H54 (cell line): Measurements from ENCODE around the gene NHP2.
A peak's percentile ranks its signal among the peaks of the same experiment; 100 is the strongest.

Experiments used
- DNase-seq: peaks from one replicate; pipeline ENCODE4 v3.0.0; 2011; ENCODE audit warnings: low spot score, mixed read lengths; ENCODE audit not compliant: insufficient read length
- FAIRE-seq: peaks from 3 replicates; lab custom pipeline; 2011; peaks lifted over from hg19 to GRCh38; lab: Jason Lieb, UNC
- POLR2A ChIP-seq: IDR thresholded peaks from 2 replicates; pipeline ENCODE4 v1.6.1; 2011; ENCODE audit warnings: low read depth, mild to moderate bottlenecking, low read length

Gene NHP2

DNA sequence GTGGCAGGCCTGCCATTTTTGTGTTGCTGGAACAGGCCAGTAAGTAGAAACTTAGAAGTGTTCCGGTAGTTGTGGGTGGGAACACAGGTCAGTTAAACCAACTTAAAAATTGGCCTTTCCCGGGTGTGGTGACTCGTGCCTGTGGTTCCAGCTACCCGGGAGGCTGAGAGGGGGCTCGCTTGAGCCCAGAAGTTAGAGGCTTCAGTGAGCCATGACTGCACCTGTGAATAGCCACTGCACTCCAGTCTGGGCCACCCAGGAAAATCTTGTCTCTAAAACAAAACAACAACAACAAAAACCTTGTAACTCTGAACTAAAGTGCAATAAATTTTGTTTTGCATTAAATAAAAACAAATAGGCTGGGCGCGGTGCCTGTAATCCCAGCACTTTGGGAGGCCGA is 1.4 kb upstream of the NHP2 start:
- TF ChIP-seq POLR2A: no peak
- FAIRE-seq: no peak
- DNase-seq: no peak

DNA sequence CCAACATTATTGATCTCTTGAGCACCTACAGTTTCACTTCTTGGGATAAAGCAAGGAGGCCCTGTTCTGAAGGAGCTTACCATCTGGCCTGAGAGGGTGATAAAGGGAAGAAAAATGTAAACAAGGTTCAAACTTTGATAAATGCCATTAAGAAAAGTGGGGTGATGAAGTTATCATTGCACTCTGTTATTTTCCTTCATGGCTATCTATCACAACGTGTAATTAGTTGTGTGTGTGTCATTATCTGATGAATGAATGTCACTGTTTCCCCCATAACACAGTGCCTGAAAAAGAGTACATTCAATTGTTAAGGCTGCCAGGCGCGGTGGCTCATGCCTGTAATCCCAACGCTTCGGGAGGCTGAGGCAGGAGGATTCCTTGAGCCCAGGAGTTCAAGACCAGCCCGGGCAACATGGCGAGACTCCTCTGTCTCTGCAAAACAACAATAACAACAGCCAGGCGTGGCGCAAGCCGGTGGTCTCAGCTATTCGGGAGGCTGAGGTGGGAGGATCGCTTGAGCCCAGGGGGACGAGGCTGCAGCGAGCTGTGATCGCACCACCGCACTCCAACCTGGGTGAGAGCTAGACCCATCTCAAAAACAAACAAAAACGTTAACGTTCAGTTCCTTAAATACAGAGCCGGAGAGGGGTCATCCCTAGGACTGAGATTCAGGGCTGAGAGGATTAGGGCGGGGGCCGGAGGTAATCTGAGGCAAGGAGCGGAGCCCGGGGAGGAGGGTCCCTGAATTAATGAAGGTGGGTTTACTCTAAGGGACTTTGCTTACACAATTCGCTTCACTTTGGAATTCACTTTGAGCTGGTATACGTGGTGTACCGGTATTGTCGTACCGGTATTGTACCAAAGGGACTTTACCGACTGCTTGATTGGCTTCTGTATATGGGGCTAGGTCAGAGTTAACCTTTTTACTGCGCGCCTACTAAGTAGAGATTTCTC is 917 bp downstream of the NHP2 start:
- no peak for TF ChIP-seq POLR2A
- DNase-seq: no peak
- FAIRE-seq: no peak

DNA sequence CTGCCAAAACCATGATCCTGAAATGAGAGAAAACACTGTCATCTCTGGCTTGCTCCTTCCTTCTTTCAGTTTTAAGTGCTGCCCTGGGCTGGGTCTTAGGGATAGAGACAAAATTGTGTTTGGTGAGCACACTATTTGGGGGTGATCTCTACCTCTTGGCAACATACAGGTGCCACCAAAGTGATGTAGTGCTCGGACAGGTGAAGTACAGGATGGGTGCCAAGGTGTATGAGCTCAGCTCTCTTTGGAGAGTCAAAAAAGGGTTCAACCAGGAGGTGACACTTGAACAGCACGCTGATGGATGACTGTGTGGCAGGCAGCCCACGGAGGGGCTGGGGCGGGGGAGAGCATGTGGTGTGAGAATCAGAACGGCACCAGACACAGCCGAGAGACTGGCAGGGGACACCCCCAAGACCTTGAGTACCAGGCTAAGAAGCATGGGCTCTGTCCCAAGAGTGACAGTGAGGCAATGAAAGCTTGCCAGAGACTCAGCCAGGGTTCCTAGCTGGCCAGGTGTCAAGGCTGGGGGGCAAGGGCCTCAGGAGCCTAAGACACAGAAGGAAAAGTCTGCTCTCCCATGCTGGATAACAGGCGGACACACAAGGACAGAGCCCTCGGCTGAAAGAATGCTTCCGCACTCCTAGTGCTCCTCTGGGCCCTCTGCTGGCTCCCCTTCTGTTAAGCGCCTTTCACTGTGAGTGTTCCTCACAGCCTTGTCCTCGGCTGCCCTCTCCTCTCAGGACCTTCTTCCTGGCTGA is 2.5 kb downstream of the NHP2 start:
- DNase-seq: no peak
- FAIRE-seq: no peak
- no peak for TF ChIP-seq POLR2A

DNA sequence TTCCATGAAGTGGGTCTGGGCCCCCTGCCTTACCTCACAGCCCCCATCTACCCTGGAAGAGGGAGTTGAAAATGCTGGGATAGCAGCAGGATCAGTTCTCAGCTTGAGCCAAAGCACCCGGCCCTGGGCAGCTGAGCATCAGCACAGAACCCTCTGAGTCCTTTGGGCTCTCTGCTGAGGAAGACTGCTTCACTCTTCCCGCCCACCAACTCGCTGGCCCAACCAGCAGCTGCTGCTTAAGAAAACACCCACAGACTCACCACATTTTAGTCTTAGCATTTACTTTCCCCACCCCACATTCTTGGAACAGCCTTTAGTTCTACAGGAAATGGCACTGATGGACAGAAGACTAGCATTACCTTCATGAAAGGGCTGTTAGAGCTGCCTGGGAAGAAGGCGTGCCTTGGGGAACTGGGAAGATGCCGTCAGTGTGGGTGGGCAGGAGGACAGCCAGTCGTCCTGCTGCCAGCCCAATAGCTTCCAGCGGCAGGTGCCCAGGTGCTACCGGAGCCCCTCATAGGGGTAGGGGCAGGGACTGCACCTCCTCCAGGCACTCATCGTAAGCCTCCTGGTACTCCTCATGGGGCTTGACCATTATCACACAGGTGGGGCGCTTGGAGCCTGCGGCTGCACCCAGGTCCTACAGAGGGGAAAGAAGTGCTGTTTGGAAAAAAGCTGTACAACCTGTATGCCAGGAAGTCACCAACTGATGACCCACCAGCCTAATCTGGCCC is 4.3 kb downstream of the NHP2 start:
- DNase-seq (no peak), FAIRE-seq (no peak)

DNA sequence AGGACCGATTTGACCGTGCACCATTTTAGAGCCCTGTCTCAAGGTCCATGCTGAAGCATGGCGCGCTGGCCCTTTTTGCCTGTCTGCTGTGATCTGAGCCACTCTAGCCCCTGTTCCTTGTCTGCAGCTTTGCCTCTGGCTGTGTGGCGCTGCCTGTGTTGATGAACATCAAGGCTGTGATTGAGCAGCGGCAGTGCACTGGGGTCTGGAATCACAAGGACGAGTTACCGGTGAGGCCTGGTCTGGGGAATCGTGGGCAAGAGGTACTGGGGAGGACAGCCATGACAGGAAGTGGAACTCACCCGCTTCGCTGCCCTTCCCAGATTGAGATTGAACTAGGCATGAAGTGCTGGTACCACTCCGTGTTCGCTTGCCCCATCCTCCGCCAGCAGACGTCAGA is 6.3 kb downstream of the NHP2 start:
- DNase-seq (no peak), FAIRE-seq (no peak)
- TF ChIP-seq POLR2A: no peak

More for the DNA sequence above, 4.3 kb downstream of the NHP2 start:
- TF ChIP-seq POLR2A: no peak

DNA sequence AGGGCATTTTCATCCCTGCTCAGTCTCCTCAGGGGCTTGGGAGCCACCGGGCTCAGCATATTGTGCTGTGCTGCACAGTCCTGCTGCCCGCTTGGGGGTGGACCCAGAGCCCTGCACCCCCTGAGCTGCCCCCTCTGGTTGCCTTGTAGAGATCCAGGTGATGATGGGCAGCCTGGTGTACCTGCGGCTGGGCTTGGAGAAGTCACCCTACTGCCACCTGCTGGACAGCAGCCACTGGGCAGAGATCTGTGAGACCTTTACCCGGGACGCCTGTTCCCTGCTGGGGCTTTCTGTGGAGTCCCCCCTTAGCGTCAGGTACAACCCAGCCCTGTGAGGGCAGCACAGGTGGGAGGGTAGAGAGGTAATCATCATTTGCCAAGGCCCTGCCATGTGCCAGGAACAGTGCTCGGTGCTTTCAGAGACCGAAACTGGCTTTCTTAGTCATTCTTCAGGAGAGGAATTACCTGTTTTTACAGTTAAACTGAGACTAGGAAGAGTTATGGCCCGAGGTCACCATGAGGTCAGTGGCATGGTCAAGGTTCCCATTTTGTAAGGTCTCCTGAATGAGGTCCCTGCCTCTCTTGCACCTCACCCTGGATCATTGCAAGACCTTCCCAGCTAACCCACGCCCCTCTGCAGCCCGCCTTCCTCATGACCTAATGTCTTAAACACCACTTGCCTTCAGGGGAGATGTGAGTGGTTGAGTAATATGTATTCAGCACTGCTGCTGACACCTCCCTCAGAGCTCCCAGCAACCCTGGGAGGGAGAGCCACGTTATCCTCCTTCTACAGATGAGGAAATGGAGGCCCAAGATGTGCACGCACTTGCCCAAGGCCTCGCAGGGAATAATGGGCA is 7.5 kb downstream of the NHP2 start:
- FAIRE-seq (no peak), DNase-seq (peak; percentile 54)
- no peak for TF ChIP-seq POLR2A

DNA sequence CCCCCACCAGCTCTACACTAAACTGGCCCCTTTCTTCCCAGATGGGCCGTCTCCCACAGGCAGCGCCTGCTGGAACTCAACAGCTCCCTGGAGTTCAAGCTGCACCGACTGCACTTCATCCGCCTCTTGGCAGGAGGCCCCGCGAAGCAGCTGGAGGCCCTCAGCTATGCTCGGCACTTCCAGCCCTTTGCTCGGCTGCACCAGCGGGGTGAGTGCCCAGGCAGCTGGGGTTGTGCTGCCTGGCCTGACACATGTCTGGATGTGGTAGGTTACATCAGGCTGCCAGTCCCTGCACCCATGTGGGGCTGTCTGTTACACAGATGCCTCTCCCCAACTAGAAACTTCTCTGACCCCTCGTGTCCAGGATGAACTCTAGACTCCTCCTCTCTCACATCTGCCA is 9.8 kb downstream of the NHP2 start:
- FAIRE-seq (no peak), DNase-seq (no peak)
- no peak for TF ChIP-seq POLR2A

DNA sequence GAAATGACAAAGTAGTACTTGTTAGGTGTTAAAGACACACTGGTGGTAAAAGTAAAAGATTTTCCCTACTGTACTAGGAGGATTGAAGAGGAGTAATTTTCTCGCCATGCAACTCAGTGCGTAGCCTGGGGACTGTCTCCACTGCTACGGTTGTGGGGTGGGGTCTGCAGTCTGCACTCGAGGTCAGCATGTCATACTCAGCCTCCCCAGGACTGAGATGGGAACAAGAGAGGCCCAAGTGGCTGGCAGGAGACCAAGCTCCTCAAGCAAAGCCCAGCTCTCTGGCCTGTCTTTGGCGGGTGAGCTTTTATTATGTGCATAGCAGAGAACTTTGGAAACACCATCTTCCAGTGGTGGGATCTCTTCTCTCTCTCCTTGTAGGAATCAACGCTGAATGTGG is 10.4 kb downstream of the NHP2 start:
- TF ChIP-seq POLR2A: no peak
- DNase-seq (no peak), FAIRE-seq (no peak)

DNA sequence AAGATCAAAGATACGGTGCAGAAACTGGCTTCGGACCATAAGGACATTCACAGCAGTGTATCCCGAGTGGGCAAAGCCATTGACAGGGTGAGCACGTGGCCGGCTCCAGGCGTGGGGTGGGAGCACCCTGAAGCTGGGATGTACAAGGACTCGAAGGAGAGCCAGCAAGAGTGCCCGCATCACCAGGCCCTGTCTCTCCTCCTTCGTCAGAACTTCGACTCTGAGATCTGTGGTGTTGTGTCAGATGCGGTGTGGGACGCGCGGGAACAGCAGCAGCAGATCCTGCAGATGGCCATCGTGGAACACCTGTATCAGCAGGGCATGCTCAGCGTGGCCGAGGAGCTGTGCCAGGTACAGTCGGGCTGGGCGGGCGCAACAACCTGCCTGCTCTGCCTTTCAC is 11.0 kb downstream of the NHP2 start:
- TF ChIP-seq POLR2A: no peak
- no peak for FAIRE-seq
- DNase-seq: no peak

DNA sequence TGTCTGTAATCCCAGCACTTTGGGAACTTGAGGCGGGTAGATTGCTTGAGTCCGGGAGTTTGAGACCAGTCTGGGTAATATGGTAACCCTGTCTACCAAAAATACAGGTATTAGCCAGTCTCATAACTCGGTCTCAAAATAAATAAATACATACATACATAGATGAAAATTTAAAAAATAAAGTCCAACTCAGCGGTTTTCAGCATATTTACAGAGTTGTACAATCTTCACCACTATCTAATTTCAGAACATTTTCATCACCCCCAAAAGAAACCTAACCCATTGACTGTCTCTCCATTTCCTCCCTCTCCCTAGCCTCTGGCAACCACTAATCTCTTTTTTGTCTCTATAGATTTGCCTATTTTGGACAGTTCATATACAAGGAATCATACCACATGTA is 12.1 kb downstream of the NHP2 start:
- FAIRE-seq: no peak

DNA sequence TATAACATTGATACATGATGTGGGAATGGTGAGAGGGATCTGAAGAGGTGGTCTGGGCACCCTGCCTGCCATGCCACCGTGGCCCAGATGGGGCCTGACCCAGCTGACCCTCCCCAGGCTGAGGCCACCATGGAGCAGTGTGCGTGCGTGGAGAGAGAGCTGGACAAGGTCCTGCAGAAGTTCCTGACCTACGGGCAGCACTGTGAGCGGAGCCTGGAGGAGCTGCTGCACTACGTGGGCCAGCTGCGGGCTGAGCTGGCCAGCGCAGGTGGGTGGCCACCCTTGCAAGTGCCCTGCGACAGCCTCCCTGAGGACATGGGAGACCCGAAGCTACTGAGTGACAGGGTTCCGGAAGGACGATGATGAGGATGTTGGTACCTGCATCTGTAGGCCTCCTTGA is 15.7 kb downstream of the NHP2 start:
- DNase-seq (no peak), FAIRE-seq (no peak)
- no peak for TF ChIP-seq POLR2A

More for the DNA sequence above, 12.1 kb downstream of the NHP2 start:
- no peak for DNase-seq
- TF ChIP-seq POLR2A: no peak

DNA sequence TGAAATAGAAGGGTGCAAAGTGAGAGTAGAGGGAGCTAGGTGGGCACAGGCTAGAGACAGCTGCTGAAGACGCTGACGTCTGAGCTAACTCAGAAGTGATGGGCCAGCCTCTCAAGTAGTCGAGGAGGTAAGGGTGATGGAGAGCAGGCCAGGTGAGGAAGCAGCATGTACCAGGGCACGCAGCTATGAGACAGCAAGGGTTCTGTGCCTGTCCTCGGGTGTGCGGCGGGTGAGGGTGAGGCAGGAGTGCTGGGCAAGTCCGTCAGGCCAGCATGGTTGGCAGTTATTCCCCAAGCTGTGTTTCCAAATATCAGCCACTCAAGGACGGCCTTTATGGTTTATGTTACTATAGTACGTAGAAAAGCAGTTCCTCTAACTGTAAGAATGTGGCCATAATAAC is 16.7 kb downstream of the NHP2 start:
- no peak for TF ChIP-seq POLR2A
- no peak for FAIRE-seq
- no peak for DNase-seq

DNA sequence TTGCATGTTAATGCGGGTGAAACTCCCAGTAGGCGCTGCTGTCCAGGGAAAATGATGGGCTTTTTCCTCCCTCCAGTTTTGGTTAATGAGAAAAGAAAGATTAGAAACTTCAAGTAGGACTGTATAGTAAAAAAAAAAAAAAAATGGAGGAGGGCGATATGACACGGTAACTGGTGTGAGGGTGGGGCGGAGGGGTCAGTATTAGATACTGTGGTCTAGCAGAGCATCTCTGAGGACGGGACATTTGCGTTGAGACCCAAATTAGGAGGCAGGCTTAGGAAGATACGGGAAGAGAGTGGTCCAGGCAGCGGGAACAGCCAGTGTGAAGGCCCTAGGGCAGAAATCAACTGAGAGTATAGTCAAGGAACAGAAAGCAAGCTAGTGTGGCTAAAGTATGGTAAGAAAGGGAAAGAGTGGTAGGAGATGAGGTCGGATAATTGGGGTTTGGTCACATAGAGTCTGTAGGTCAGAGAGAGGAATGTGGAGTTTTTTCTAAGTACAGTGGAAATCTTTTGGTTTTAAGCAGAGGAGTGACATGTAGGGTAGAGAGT is 22.2 kb downstream of the NHP2 start:
- FAIRE-seq: no peak
- no peak for DNase-seq
- no peak for TF ChIP-seq POLR2A
